GM18511 (cell line): Measurements from ENCODE around the gene CHKA.

Experiments
- ATAC-seq: cut with Tn5 transposase; IDR thresholded peaks from one replicate; pipeline ENCODE4 v1.9.1; 2021; ENCODE audit warnings: mild to moderate bottlenecking, moderate library complexity; ENCODE audit not compliant: unreplicated experiment

Gene CHKA

DNA sequence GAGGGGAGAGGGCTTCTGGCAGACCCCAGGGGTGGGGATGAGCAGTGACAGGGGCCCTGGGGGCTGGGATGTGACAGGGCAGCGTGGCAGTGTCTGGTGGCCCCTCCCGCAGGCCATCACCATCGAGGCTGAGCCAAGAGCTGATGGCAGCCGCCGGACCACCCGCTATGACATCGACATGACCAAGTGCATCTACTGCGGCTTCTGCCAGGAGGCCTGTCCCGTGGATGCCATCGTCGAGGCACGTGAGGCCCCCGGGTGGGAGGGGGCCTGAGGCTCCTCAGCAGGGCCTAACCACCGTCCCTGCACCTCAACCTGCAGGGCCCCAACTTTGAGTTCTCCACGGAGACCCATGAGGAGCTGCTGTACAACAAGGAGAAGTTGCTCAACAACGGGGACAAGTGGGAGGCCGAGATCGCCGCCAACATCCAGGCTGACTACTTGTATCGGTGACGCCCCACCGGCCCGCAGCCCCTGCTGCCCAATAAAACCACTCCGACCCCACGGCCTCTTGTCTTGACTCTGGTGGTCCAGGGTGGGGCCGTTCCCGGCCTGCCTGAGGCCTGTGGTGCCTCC is 85.0 kb downstream of the CHKA start:
- no peak for ATAC-seq

DNA sequence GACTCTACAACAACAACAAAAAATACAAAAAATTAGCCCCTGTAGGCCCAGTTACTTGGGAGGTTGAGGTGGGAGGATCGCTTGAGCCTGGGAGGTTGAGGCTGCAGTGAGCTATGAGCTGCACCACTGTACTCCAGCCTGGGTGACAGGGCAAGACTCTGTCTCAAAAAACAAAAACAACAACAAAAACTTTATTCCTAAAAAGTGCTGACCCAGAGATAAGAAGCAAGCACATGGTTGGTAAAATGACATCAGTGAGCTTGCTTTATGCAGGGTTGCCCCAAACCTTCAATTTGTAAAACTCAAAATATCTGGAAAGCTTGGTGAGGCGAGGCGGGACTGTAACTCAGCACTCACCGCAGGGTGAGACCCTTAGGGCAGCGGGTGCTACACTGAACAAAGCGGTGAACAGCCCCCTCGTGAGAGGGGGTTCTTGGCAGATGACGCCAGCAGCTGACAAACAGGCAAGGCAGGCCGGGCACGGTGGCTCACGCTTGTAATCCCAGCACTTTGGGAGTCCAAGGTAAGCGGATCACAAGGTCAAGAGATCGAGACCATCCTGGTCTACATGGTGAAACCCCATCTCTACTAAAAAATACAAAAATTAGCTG is 85.8 kb downstream of the CHKA start:
- ATAC-seq, result no peak

DNA sequence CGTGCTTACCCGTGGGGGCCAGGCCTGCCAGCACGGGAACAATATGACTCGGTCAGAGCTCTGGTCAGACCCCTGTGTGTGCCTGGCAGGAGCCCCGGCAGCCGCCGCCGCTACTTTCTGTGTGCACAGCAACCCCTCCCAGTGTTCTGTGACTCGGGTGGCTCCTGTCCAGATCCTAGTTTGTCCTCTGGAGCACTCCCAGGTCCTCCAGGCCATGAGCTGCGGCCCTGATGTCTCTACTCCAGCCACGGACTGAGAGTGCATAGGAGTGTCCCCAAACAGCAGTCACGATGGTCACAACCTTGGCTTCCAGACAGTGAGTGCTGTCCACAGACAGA is 87.5 kb downstream of the CHKA start:
- no peak for ATAC-seq

DNA sequence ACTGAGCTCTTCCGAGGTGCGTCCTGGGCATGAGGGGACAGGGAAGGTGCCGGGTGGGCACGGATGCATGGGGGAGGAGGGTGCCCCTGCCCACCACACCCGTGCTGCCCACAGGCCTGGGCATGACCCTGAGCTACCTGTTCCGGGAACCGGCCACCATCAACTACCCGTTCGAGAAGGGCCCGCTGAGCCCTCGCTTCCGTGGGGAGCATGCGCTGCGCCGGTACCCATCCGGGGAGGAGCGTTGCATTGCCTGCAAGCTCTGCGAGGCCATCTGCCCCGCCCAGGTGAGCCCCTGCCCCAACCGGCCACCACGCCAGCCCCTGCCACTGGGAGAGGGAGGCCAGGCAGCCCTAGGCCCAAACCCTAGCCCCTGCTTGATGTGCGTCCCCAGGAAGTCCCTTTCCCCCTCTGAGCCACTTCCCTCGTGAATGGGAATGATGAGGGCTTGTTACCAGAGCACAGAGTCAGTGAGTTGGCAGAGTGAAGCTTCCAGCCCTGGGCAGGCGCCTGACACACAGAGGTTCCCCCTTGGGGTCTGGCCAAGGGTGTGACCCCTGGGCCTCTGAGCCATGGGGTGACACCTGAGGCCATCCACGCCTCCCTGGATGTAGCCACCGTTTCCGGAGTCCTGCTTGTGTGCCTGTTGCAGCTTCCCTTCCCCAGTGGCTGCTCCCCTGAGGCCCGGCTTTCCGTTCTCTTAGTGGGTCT is 88.0 kb downstream of the CHKA start:
- ATAC-seq, result no peak

DNA sequence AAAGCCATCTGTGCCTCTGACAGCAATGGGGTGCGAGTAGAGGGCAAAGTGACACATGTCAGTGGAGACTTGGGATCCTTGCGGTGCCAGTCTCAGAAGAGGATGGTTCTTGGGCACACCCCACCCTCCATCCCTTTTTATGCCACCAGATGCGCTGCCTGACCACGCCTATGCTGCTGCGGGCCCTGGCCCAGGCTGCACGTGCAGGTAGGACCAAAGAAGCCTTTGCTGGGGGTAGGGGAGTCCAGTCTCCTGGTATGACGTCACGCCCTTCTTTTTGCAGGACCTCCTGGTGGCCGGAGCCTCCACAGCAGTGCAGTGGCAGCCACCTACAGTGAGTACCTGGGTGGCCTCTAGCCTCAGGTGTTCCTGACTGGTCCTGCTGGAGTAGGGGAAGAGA is 89.2 kb downstream of the CHKA start:
- no peak for ATAC-seq

DNA sequence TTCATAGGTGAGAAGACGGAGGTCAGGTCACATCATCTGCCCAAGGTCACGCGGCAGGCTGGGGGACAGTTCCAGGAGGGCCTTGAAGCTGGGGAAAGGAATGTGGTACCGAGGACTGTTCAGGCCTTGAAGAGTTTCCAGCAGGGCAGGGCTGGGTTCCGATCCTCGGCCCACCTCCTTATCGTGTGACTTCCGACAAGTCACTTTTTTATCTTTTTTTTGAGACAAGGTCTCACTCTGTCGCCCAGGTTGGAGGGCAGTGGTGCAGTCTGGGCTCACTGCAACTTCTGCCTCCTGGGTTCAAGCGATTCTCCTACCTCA is 90.1 kb downstream of the CHKA start:
- no peak for ATAC-seq

DNA sequence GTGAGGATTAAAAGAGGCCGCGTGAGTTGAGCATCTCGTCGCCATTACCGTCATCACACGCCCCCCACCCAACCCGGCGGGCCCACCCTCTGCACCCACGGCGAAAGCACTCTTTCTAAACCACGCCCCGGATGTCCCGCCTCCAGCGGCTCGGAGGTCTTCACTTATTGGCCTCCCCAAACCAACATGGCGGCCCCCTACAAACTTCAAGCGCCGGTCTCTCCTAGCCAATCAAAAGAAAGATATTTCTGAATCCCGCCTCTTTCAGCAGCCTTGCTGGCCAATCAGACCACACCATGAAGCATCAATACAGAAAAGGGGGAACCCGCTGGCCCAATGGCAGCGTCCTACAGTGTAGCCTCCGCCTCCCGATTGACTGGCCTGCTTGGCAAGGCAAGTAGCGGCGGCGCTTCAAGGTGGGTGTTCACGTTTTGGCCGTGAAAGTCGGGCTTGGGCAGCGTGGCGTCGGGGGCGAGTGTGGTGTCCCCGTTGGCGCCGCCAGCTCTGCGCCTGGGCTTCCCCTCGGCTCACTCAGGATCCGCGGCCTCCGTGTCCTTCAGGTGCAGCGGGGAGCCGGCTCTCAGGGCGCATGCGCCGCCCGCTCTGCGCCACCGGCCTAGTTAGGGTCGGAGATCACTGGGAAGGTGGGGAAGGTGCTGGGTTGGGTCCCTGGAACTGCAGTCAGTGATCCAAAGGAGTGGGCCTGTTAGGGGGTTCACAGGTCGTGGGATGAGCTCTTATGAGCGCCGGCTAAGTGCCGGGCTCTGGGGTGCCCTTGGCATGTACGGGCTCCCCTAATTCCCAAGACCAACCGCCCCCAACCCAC is 90.7 kb downstream of the CHKA start, which contains the start of gene NDUFS8:
Gene NDUFS8 (plus strand): TSS at position 364 of the 826 bp plus-strand sequence. CDS start 1,471 bp downstream, outside the sequence.
- ATAC-seq, result peak; percentile 98

DNA sequence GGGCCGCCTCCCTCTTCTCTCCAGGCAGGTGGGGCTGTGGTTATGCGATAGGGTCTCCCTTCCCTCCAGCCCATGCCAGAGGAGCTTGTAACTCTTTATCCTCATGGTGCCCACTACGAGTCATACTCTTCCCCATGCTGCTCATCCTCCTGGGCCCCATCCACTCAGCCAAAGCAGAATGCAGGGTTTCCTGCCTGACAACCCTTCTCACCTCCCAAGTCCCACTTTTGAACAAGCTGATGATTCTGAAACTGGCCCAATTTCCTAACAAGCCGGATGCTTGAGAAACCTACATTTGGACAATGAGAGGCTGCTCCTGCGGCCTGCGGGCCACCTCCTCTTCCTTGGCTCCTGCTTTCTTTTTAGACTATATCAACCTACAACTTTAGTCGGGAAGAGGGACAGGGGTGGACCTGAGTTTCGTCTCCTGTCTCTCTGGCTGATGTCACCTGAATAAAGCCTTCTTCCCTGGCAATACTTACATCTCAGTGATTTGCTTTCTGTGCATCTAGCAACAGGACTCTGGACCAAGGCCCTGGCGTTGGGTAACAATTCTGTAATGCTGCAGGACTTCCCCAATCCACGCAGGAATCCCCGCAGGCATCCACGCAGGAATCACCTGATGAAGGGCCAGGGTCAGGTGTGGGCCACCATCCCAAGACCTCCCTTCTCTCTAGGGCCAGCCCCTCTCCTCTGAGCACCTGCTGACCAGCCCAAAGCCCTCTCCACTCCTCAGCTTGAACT is 92.2 kb downstream of the CHKA start:
- ATAC-seq, result no peak

DNA sequence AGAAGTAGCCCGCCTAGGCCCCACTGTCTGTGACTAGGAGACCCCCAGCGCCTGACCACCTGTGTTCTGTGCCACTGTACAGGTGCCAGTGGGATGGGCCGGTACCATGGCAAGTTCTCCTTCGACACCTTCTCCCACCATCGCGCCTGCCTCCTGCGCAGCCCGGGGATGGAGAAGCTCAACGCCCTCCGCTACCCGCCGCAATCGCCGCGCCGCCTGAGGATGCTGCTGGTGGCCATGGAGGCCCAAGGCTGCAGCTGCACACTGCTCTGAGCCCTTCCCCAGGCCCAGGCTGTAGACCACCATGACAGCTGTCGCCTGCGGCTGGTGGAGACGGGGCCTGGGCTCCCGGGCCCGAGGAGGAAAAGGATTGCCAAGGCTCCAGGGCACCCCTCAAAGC is 93.5 kb downstream of the CHKA start:
- ATAC-seq, result no peak

DNA sequence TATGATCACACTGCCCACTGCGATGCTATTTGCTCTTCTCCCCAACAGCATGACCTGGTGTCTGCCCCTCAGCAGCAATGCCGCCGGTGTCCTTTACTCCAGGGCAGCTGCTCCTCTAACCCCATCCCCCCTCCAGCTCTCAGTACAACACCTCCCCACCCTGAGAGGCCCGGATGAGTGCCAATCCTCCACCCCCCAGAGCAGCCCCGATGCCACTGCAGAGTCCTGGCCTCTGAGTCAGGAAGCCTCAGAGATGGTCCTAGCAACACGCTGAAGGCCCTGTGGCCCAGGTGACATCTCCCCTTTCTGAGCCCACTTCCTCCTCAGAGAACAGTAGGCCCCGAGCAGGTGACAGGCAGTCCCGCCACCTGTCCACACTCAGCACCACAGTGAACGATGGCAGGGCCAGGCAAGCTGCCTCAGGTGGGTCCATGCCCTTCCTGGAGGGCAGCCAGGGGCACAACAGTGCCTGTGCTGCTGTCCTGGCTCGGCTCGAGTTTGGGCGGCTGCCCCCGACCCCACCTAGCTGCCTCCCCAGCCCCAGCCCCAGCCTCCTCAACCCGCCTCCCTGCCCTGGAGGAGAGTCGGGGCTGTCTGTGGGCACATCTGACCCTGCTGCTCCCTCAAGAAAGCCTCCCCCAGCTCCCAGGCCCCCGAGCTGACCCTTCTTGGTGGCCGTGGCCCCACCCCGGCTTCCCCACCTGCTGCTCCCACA is 94.6 kb downstream of the CHKA start:
- ATAC-seq, result no peak

DNA sequence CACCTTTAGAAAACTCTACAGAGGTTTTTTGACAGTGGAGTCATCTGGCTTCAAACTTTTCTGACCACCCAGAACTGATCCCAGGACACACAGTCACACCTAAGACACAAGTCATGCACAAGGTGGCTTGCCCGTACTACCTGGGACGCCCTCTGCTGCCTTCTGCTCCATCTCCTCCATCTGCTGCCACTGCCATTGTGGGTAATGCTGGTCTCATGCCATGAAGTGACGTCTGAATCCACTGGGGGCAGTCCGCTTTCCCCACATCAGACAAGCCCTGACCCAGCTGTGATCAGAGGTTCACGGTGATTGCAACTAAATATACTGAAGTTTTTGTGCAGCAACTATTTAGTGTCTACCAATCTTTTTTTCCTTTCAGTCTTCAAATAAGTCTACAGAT is 96.1 kb downstream of the CHKA start:
- ATAC-seq, result no peak

DNA sequence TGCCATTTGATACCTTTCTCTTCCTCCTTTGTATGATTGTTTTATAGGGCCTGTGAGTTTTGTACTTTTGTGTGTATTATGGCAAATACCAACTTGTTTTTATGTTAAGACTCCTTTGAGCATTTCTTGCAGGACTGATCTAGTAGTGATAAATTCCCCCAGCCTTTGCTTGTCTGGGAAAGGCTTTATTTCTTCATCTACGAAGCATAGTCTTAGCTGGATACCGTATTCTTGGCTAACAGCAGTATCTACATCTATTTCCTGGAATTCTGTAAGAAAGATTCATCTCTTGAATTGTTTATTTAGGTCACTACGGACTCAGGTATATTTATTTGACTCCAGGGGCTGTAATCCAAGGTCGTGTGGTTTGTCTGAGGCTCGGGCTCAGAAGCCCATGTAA is 96.7 kb downstream of the CHKA start:
- no peak for ATAC-seq

DNA sequence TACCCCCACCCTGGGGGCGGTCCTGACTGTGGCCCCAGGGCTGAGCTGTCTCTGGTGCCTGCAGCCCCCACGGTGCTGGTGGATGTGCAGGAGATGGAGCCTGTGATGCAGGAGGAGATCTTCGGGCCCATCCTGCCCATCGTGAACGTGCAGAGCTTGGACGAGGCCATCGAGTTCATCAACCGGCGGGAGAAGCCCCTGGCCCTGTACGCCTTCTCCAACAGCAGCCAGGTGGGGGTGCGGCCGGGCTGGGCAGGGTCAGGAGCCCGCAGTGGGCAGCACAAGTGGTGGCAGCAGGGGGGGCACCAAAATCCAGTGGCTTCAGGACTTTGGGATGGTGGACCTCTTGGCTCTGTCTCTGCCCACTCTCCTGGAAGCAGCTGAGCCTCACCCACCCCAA is 98.7 kb downstream of the CHKA start:
- ATAC-seq, result no peak

DNA sequence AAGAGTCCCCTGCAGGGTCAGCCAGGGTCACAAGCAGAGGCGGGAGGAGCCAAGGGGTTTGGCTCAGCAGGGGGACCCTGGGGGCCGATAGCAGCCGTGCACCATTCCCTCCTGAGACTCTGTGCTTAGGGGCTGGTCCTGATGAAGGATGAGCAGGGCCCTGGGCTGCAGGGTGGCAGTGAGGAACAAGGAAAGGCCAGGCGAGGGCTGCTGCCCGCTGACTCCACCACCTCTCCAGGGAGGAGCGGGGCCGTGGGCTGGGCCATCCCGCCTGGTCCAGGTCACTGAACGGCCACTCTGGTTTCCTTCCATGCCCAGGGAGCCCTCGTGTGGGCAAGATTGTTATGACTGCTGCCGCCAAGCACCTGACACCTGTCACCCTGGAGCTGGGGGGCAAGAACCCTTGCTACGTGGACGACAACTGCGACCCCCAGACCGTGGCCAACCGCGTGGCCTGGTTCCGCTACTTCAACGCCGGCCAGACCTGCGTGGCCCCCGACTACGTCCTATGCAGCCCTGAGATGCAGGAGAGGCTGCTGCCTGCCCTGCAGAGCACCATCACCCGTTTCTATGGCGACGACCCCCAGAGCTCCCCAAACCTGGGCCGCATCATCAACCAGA is 99.9 kb downstream of the CHKA start:
- no peak for ATAC-seq

DNA sequence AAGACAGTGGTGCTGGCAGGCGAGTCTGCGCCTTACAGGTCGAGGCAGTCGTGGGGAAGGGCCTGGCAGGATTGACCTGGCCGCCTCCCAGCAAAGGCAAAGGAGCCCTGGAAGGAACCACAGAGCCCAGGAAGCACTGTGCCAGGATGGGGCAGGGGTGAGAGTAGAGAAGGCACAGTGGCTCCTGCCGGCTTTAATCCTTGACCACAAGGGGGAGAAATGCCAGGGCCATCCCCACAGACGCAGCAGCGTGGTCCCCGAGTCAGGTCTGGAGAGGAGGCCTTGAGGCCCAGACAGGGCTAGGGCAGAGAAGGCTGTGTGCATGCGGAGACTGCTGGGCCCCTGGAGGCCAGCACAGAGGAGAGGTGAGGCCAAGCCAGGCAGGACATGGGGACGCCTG is 100.6 kb downstream of the CHKA start:
- ATAC-seq, result no peak

DNA sequence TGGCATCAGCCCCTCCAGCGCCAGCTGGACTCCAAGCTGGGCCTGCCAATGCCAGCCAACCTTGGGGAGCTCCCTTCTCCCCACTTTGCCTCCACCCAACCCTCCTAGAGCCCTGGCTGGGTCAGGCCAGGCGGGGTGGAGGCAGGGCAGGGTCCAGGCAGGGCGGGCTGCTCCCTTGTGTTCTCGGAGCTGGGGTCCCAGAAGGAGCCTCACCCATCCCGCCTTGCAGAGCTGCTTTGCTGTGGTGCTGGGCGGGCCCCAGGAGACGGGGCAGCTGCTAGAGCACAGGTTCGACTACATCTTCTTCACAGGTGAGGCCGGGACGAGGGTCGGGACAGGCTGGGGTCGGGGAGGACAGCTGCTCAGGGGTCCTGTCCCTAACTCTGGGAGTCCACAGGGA is 101.7 kb downstream of the CHKA start:
- ATAC-seq, result no peak

DNA sequence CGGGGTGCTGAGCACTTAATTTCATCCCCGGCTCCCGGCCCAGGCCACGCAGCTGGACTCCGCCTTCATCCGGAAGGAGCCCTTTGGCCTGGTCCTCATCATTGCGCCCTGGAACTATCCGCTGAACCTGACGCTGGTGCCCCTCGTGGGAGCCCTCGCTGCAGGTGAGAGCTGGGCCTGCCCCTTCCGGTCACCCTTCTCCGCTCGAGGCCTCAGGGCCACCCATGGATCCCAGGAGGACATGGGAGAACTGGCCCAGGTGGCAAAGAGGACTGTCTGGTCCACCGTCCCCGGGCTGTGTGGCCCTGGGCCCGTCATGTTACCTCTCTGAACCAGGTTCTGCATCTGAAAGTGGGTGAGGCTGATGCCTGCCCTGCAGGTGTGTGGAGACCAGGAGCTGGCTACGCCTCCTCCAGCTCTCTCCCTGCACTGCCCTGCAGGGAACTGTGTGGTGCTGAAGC is 102.4 kb downstream of the CHKA start:
- ATAC-seq, result no peak

DNA sequence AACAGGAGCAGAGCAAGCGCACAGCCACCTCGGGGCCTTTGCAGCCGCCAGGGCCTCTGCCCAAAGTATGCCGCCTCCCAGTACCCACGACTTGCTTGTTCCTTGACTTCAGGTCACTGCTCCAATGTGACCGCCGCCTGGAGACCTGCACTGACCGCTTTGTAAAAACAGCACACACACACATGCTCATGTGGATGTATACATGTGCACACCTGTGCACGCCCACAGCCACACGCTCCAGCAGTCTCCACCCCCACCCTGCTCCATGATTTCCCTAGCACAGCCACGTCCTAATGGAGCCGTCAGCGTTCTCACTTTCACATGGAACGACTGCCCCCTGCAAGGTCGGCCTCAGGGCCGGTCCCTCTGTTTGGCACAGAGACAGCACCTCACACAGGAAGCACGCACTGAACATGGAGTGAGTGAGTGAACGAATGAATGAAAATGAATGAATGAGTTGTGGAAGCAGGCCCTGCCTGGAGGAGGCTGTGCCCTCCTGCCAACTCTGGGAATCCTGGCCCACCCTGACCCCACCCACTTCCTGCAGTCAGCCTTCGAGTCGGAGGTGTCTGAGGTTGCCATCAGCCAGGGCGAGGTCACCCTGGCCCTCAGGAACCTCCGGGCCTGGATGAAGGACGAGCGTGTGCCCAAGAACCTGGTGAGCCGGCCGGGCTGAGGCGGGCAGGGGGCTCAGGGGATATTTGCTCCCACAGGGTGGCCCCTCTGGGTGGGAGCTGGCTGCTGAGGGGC is 103.0 kb downstream of the CHKA start:
- ATAC-seq, result no peak
